HUES64 (cell line): Measurements from ENCODE around the gene C10orf90.
"Not testable (repeated sequence)": the region's sequence is repeated elsewhere in the genome, so short reads cannot be mapped to it uniquely, and the experiment has no call there.

Source experiments
- H3K27ac ChIP-seq: 2 replicates; pipeline ENCODE4 v1.7.0; 2013; ENCODE audit warnings: low read depth, low read length, inconsistent platforms
- H3K27me3 ChIP-seq: 2 replicates; pipeline ENCODE4 v1.6.1; 2013; ENCODE audit warnings: mild to moderate bottlenecking, low read length; ENCODE audit not compliant: insufficient read depth
- H3K36me3 ChIP-seq: 2 replicates; pipeline ENCODE4 v1.6.1; 2013; ENCODE audit warnings: mild to moderate bottlenecking, low read length; ENCODE audit not compliant: insufficient read depth
- H3K4me1 ChIP-seq: 2 replicates; pipeline ENCODE4 v1.6.1; 2013; ENCODE audit warnings: mild to moderate bottlenecking, low read length, moderate library complexity; ENCODE audit not compliant: insufficient read depth
- H3K4me3 ChIP-seq: 2 replicates; pipeline ENCODE4 v1.5.1; 2013; ENCODE audit warnings: mild to moderate bottlenecking, low read length, moderate library complexity
- H3K9ac ChIP-seq: 2 replicates; pipeline ENCODE4 v1.6.1; 2013; ENCODE audit warnings: mild to moderate bottlenecking, low read depth, low read length
- H3K9me3 ChIP-seq: 2 replicates; pipeline ENCODE4 v1.6.1; 2013; ENCODE audit warnings: low read depth, low read length; ENCODE audit not compliant: insufficient read depth
- WGBS: fragments of 150-250, 120-280 bp; methylation state at CpG from one replicate; pipeline ENCODE4 v1.1.7; 2013; ENCODE audit warnings: missing lambda C conversion rate; 5-methylcytosine and 5-hydroxymethylcytosine counted together

The C10orf90 gene

DNA sequence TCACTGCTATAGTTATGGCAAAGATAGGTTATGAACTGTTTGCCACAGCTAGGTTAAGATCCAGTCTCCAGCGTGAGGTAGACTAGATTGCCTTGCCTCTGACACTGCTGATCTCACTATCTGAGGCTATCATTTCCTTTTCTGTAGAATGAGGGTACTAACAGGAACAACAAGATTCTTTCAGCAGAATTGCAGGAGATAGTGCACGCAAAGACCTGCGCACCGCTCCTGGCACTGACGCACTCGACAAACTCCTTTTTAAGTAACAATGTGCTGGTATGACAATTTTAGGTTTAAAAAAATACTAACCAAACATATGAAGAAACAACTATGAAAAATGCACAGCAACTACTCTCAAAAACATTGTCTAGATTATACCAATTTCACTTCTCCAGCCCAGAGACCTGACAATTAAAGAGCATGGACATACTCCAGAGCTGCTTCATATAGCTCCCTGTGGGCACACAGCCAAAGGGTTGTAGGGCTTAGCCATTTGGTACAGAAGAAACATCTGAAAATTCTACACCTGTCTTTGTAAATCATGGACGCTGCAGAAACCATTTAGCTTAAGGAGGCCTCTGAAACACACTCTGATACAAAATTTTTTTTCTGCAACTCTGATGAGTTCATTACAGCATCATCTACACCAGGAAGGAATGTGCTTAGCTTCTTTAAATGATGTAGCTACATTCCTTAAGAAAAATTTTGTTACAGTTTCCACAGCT, 290.0 kb downstream of the C10orf90 start:
- no peaks in the 10 kb centered on the region for H3K27me3 ChIP-seq
- no peaks in the 10 kb centered on the region for H3K4me1 ChIP-seq
- peaks cover 11% of the 10 kb centered on the region; the same call in 1 of the 2 replicates for H3K9me3 ChIP-seq
- 96% methylated on average over 7 of the region's 7 CpGs for WGBS
- H3K36me3 ChIP-seq = no peaks in the 10 kb centered on the region
- no peak overlapping the region for H3K4me3 ChIP-seq
- no peak overlapping the region for H3K9ac ChIP-seq
- H3K27ac ChIP-seq = no peak overlapping the region

DNA sequence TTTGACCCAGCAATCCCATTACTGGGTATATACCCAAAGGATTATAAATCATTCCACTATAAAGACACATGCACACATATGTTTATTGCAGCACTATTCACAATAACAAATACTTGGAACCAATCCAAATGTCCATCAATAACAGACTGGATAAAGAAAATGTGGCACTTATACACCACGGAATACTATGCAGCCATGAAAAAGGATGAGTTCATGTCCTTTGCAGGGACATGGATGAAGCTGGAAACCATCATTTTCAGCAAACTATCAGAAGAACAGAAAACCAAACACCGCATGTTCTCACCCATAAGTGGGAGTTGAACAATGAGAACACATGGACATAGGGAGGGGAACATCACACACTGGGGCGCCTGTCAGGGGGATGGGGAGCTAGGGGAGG, 291.3 kb downstream of the C10orf90 start:
- not testable (repeated sequence) for H3K4me1 ChIP-seq, H3K9ac ChIP-seq, H3K27ac ChIP-seq, H3K4me3 ChIP-seq, H3K27me3 ChIP-seq, H3K36me3 ChIP-seq
- peaks cover 24% of the 10 kb centered on the region for H3K9me3 ChIP-seq
- 97% methylated on average over 3 of the region's 3 CpGs for WGBS

DNA sequence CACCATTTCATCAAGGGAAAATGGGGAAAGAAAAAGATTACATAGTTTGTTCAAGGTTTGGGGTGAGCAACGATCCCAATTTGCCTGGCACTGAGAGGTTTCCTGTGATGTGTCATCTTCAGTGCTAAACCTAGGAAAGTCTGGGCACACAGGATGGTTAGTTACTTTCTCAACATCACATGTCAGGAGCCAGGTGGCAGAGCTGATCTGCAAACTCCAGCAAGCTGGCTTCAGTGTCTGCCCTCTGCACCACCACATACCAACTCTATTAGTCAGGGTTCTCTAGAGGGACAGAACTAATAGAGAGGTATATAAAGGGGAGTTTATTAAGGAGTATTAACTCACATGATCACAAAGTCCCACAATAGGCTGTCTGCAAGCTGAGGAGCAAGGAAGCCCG, 293.5 kb downstream of the C10orf90 start:
- H3K4me1 ChIP-seq = no peaks in the 10 kb centered on the region
- no peak overlapping the region for H3K27ac ChIP-seq
- no peaks in the 10 kb centered on the region for H3K36me3 ChIP-seq
- H3K27me3 ChIP-seq = no peaks in the 10 kb centered on the region
- no peak overlapping the region for H3K9ac ChIP-seq
- 92% methylated on average over 2 of the region's 2 CpGs for WGBS
- H3K9me3 ChIP-seq = peaks cover 24% of the 10 kb centered on the region
- no peak overlapping the region for H3K4me3 ChIP-seq

DNA sequence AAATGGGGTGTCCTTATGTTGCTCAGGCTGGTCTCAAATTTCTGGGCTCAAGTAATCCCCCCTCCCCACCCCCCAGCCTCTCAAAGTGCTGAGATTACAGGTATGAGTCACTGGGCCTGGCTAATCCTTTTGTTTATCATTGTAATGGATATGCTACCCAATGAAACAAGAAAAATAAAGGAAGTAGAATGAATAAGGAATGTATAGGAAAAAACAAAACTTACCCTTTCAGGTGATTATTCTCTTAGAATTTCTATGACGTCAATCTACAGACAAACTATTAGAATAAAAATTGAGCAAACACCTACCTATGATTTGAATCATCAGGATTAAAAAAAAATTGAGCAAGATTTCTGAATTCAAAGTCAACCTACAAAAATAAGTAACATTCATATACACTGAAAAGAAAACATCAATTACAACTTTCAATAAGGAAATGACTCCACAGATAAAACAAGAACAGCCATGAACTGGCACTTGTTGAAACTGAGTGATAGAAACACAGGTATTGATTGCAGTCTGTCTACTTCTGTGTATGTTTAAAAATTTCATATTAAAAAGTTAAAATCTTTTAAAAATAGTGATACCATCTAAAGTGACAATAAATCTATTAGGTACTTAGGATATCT, 294.5 kb downstream of the C10orf90 start:
- Histone ChIP-seq H3K9ac (no peak overlapping the region), H3K27ac (no peak overlapping the region), H3K4me3 (no peak overlapping the region), H3K4me1 (no peaks in the 10 kb centered on the region), H3K36me3 (no peaks in the 10 kb centered on the region), H3K27me3 (no peaks in the 10 kb centered on the region), H3K9me3 (peaks cover 24% of the 10 kb centered on the region)
- WGBS = 88% methylated on average over 1 of the region's 1 CpG

DNA sequence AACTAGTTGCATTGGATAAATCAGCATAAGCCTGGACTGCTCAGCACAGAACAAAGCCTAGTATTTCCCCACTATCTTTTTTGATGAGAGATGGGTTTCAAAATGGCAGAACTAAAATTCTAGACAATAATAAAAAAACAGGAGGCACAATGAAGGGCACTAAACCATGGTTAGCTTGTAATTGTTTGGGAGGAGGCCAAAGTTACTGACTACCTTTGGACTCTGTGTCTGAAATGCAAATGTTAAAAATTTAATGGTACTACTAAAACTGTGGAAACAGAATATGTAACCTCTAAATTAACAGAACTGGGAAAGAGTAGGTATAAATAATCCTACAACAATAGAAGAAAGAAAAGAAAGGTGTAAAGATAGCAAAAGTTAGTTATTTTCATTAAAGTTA, 295.2 kb downstream of the C10orf90 start:
- Histone ChIP-seq H3K27ac (no peak overlapping the region), H3K27me3 (no peaks in the 10 kb centered on the region), H3K9ac (no peak overlapping the region), H3K36me3 (no peaks in the 10 kb centered on the region), H3K9me3 (peaks cover 24% of the 10 kb centered on the region), H3K4me1 (no peaks in the 10 kb centered on the region), H3K4me3 (no peak overlapping the region)
